ENCODE measurements around the gene TRAF3IP1.
"Not testable (repeated sequence)": the region's sequence is repeated elsewhere in the genome, so short reads cannot be mapped to it uniquely, and the experiment has no call there.

TRAF3IP1 gene

GRCh38 chr2:238442257-238442656 is 121.9 kb downstream of the TRAF3IP1 start:
- in situ Hi-C loops (cut with MboI; ENCODE audit: low sequenced_read_pairs), result not testable (repeated sequence)

DNA sequence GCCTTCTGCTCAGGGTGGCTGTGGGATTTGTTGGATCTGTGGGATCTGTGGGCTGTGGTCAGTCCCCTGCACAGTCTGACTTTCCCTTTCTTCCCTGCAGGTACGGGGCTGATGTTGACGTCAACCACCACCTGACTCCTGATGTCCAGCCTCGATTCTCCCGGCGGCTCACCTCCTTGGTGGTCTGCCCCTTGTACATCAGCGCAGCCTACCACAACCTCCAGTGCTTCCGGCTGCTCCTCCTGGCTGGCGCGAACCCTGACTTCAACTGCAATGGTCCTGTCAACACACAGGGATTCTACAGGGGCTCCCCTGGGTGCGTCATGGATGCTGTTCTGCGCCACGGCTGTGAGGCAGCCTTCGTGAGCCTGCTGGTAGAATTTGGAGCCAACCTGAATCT is 123.9 kb downstream of the TRAF3IP1 start:
- in situ Hi-C loops (cut with MboI; ENCODE audit: low sequenced_read_pairs), result no loop called here

DNA sequence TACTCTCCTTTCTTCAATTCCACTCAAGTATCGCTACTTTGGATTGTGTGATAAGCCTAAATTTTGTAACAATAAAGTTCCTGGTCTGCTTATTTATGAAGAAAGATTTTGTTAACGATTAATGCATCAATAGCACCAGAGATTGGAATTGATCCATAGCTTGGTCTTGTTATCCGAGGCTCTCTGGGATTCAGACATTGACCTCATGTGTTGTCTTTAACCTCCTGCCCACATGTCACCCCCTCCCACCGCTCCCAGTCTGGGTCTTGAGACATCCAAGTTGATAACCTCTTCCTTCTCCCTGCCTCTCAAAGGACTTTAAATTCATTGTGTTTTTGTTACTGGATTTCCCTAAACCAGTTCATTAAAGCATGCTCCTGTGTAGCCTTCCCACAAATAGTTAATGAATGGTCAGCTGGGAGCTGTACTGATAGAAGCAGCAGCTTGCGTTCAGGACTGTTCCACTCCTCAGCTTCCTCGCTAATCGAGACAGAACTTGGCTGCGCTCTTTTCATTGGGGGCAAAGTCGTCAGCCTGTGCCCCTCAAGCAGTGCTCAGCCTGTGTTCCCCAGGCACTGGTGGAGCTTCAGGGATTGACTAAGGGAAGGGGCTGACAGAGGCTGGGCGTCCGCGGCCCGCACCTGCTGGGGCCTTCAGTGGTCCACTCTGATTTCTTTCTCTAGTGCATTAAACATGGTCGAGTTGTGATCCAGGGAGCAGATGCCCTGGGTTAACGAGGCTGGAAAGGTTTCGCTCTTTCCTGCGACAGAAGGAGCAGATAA is 125.3 kb downstream of the TRAF3IP1 start:
- in situ Hi-C loops (cut with MboI; ENCODE audit: low sequenced_read_pairs), result no loop called here

GRCh38 chr2:238446371-238446770 is 126.1 kb downstream of the TRAF3IP1 start:
- in situ Hi-C loops (cut with MboI; ENCODE audit: low sequenced_read_pairs), result no loop called here

- in situ Hi-C loops (cut with MboI; ENCODE audit: low sequenced_read_pairs), result no loop called here
These were observed 128.0 kb downstream of the TRAF3IP1 start for GRCh38 chr2:238448031-238448955.

DNA sequence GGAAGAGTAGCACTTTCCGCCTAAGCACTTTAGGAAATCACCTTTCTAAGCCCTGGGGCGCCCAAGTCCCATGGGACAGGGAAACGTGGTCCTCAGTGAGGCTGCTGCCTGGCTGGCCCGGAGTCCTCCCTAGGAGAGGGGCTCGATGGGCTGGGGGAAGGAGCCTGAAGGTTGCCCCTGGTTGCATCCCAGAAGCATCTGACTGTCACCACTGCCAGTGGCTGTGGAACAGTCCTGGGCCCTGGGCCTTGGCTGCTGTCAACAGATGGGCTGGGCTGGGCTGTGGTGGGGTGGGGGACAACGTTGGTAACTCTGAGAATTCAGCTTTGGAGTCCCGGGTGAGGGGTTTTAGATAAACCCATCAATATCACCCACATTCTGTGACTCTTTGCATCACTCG is 128.9 kb downstream of the TRAF3IP1 start:
- in situ Hi-C loops (cut with MboI; ENCODE audit: low sequenced_read_pairs), result no loop called here

DNA sequence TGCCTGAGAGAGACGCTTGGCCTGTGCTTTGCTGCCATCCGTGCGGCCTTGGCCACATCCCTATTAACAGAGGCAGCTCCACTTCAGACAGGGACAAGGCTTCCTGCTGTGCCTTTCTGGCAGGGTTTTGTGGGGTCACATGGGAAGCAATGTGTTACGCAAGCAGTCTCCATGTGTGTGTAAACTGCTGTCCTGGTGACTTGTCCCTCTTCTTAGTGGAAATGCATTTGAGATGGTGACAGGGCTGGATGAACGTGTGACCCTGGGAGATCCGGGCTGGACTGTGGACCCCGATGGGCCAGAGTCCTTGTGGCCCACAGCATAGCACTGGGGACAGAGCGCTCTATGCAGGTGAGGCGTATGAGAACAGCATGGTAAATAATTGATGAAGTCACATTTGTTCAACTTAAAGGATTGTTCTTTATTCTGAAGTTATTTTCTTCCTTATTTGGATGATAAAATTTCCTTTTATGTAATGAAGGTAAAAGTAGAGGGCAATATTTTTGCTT is 129.6 kb downstream of the TRAF3IP1 start:
- in situ Hi-C loops (cut with MboI; ENCODE audit: low sequenced_read_pairs), result loop anchor here (10.0 kb wide), 1 partner anchor 85 kb away; no protein-coding TSS in a partner anchor

DNA sequence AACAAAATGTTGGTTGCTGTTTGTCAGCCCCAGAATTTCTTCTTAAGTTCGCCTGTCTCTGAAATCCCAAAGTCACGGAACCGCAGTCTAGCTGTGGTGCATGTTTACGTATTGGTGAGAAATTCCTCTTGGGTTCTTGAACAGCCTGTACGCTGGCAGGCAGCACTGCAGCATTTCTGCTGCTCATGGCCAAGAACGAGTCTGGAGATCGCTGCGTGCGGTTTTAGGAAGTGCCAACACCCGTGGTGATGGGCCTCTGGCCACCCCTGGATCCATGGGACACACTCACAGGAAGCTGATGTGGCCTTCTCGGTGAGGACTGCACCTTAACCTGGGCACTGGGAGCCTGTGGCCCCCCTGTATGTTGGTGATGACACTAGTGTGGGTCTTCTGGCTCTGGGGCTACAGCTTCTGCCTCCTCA is 130.1 kb downstream of the TRAF3IP1 start:
- in situ Hi-C loops (cut with MboI; ENCODE audit: low sequenced_read_pairs), result loop anchor here (10.0 kb wide), 1 partner anchor 86 kb away; no protein-coding TSS in a partner anchor

Measured in HL-60/S4 treated with phorbol 12-myristate 13-acetate at 8.2 ng/mL for 4 days and 3 days (cell line).